SHP77 treated with DMSO at 0.1 percent for 48 hours (cell line): ENCODE measurements around the gene TMEM235.

Experiments used
- DNase-seq: peaks from one replicate; lab custom pipeline; 2025; lab: John Stamatoyannopoulos, UW

The TMEM235 gene

DNA sequence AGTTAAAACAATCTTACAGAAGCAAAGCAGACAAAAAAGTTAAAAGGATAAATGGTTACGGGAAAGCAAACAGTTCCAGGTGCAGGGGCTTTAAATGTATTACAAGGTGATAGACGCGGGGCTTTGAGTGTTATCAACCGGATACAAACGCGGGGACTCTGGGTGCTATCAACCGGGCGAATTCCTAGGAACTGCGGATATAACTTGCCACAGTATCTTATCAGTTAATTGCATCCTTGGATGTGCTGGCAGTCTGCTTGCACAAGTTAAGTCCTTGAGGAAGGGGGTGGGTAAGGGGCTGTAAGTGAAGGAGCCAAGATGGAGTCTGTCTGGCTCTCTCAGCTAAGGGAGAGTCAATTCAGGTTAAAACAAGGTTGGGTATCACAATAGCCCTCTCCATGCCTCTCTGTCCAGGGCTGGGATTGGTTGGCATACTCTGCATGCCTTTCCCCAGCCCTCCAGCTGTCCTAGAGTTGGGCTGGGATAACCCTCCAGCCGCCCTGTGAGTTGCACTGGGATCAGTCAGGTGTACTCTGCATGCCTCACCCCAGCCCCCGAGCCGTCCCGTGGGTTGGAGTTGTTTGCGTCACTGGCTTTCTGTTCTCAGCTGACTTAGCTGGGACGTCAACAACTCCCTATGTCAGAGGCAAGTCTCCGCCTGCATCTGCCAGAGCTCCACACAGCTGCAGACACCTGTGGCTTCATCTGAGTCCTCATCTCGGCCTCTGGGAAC, 40.9 kb downstream of the TMEM235 start:
- peak; percentile 98 for DNase-seq

DNA sequence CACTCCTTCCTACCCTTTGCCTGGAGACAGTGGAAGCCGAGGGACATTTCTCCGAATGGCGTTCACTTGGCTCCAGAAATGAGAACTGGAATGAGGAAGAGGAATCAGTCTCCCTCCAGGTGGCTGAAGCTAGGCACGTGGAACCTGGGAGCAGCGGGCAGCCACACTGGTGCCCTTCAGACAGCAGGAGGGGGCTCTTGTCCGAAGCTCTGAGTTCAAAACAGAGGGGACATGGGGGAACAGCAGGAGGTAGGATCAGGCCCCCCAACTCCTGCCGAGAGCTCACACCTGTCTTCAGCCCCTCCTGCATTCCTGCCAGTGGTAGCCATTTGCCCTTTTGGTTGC, 41.5 kb downstream of the TMEM235 start:
- DNase-seq = no peak

DNA sequence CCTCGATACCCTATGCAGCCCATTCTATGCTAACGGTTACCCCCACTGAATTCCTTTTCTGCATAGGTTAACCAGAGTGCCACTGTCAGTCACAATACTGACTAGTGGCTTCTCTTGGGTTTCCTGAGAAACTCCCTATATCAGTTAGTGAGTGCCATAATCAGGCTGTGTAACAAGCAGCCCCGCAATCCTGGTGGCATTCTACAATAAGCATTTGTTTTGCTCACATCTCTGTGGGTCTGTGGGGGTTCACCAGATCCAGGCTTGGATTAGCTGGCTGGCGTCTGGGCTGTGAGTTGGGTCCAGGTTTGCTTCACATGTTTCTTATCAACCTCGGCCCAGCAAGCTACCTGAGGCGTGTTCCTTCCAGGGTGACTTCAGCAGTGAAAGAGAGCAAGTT, 42.4 kb downstream of the TMEM235 start:
- no peak for DNase-seq

DNA sequence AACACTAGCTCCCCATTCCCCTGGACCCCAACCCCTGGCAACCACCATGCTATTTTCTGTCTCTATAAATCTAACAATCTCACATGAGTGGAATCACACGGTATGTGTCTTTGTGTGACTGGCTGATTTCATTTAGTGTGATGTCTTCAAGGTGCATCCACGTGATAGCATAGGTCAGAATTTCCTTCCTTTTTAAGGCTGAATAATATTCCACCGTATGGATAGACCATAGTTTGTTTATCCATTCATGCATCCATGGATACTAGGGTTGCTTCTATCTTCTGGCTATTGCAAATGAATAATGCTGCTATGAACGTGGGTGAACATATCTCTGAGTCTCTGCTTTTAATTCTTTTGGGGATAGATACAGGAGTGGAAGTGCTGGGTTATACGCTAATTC, 43.9 kb downstream of the TMEM235 start:
- DNase-seq = no peak

GRCh38 chr17:78276098-78276887, 44.9 kb downstream of the TMEM235 start:
- no peak for DNase-seq

DNA sequence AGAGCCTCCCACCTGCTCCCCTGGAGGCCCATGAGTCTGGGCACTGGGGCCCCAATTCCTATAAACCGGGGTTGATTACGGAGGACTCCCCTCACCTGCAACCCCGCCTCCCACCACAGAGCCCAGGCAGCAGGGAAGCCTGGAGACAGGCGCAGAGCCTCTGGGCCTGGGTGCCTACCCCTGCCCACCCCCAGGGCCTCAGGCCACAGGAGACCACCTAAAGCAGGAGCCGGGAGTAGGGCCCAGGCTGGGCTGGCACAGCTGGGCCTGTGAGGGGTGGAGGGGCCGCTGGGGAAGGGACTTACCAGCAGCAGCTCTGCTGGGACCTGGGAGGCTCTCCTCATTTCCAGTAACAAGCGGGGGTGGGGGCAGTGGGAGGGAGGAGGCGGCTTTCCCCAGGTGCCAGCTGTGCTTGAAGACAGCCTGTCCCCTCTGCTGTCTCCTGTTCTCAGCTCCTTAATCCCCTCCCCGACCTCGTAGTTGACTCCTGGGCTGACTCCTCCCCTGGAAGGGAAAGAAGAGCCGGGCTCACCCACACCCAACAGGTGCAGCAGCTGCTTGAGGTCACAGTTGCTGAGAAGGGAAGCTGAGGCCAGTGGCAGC, 46.8 kb downstream of the TMEM235 start:
- peak; percentile 49 for DNase-seq

DNA sequence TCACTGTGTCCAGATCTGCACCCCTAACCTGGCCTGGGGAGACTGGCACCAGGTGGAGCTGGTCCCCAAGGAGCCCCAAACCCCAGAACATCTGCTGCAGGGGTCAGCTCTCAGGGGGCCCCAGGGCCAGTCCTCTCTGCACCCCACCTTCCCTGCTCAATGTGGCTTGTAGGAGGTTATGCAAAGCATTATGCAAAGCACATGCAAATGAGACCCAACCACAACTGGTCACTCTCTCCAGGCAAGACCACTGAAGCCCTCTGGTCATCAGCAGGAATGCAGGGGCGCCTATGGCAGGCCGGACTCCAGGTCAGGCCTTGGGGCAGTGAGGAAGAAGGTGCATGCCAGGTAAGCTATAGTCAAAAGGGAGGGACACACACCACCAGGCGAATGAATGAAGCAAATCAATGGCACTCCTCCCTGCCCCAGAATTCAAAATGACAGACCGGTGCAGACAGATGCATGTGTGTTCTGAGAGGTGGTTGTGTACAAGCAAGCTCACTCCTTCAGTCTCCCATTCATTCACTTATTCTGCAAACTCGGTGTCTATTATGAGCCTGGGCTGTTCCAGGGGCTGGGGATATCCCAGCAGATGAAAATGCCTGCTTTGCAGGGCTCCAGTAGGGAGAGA, 48.0 kb downstream of the TMEM235 start:
- DNase-seq = no peak

DNA sequence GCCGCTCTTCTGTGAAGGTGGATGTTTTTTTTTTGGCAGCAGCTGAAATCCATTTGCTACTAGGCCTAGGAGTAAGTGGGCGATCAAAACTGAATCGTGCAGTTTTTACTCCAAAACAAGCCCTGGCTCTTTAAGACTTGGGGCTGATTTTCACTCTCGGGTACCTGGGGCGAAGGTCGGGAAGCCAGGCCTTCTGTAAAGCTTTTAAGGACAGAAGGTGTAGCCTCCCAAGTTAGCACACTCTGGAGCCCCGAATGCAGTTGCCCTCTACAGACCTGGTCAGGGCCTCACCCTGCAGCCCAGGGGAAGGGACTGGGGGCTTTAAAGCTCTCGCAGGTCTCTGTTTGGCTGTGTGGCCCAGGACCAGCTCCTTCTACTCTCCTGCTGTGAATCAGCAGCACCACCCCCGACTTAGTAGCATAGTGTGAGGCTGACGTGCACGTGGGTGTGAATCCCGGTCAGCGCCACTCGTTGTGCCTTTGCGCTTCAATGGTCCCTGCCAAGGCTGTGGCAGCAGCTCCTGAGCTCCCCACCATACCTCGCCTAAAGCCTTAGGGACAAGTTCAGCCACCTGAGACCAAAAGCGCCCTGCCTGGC, 49.9 kb downstream of the TMEM235 start:
- no peak for DNase-seq

DNA sequence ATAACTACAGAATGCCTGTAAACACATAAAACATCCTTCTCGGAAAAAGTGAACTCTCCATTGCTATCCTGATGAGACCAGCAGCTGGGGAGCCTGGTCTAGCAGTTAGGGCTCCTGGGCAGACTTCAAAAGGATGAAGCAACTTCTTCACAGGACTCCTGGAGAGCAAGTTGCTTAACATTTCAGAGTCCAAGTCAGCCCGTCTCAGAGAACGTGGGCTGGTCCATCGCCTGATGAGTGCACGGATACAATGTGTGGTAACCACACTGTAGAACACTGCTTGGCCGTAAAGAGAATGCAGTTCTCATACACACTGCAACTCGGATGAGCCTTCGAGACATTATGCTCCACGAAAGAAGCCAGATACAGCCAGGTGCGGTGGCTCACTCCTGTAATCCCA, 52.7 kb downstream of the TMEM235 start:
- DNase-seq = no peak

DNA sequence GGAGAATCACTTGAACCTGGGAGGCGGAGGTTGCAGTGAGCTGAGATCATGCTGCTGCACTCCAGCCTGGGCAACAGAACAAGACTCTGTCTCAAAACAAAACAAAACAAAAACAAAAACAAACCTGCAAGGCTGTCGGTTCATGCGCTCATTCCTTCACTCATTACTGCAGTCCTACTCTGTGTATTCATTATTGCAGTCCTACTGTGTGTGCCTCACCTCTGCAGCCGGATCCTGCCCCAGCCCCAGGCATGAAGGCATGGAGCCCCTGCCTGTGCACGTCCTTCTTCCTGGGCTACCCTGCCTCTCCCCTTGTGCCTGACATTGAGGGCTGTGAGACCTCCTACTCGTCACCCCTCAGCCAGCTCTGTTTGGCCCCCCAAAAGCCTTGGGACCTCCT, 57.6 kb downstream of the TMEM235 start:
- DNase-seq = no peak

DNA sequence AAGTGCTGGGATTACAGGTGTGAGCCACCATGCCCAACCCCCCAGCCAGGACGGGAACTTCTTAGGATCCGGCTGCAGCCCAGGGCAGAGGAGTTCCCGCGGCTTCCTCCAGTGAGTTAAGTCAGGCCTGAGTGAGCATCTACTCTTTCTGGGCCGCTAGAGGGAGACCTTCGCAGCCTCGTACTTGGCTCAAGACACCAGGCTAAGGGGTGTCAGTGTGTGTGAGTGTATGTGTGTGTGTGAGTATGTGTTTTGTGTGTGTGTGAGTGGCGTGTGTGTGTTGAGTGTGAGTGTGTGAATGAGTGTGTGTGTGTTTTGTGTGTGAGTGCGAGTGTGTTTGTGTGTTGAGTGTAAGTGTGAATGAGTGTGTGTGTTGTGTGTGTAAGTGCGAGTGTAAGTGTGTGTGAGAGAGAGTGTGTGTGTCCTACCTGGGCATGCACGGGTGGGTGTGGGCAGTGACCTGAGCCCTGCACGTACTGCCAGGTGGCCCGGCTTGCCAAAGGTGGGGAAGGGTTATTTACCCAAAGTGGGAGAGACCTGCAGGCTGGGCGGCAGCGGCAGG, 58.5 kb downstream of the TMEM235 start:
- DNase-seq = peak; percentile 82
